Renal cortex interstitium (tissue), 15 donors: Measurements from ENCODE around the gene D2HGDH. TPM values are rescaled to one million over a fixed set of nuclear protein-coding genes. Genes with fewer than 3 reads are reported as not detected.

Source experiments
- DNase-seq, 11 donors: peaks; one replicate each; pipeline ENCODE4 v3.0.0-alpha.2; 2013; ENCODE audit warnings: low read depth in 9 of 11, low spot score in 4 of 11; ENCODE audit errors: extremely low read depth in 1 of 11
- long read RNA-seq, 16 experiments: transcript quantifications; one replicate each; lab custom pipeline, GENCODE V29; 2026
- polyA plus RNA-seq, 3 donors: library from polyadenylated mRNA; unstranded; fragments of 120-200 nt; gene quantifications; one replicate each; pipeline ENCODE4 v1.2.1, GENCODE V29; 2013; ENCODE audit not compliant: insufficient read length in 3 of 3

D2HGDH gene
- 10 to 100 TPM; 30.0 to 62.3 (median 50.4) TPM for polyA plus RNA-seq
- long read RNA-seq, donor 1, partial matches to known transcripts = 25 of 28 reads
- long read RNA-seq, donor 1, other reads (novel, unspliced or antisense) = 0 of 28 reads
- long read RNA-seq, donor 2, partial matches to known transcripts = 0 of 2 reads
- long read RNA-seq, donor 2, other reads (novel, unspliced or antisense) = 0 of 2 reads
- long read RNA-seq, donor 3, partial matches to known transcripts = 0 of 5 reads
- long read RNA-seq, donor 3, other reads (novel, unspliced or antisense) = 0 of 5 reads
- long read RNA-seq, donor 4, partial matches to known transcripts = 0 of 4 reads
- long read RNA-seq, donor 4, other reads (novel, unspliced or antisense) = 0 of 4 reads
- long read RNA-seq, donor 5 = 0 reads
- long read RNA-seq, donor 6, partial matches to known transcripts = 11 of 11 reads
- long read RNA-seq, donor 6, other reads (novel, unspliced or antisense) = 0 of 11 reads
- long read RNA-seq, donor 7, partial matches to known transcripts = 0 of 5 reads
- long read RNA-seq, donor 7, other reads (novel, unspliced or antisense) = 0 of 5 reads
- long read RNA-seq, donor 8, partial matches to known transcripts = 91 of 97 reads
- long read RNA-seq, donor 8, other reads (novel, unspliced or antisense) = 0 of 97 reads
- long read RNA-seq, donor 9, partial matches to known transcripts = 0 of 1 reads
- long read RNA-seq, donor 9, other reads (novel, unspliced or antisense) = 0 of 1 reads
- long read RNA-seq, donor 10 = 0 reads
- long read RNA-seq, donor 11, partial matches to known transcripts = 0 of 1 reads
- long read RNA-seq, donor 11, other reads (novel, unspliced or antisense) = 0 of 1 reads
- long read RNA-seq, donor 12, partial matches to known transcripts = 0 of 1 reads
- long read RNA-seq, donor 12, other reads (novel, unspliced or antisense) = 0 of 1 reads
- long read RNA-seq, donor 13, transcript D2HGDH-201 (10 exons, 2,617 nt) = major isoform, 6 of 6 reads
- long read RNA-seq, donor 13, partial matches to known transcripts = 0 of 6 reads
- long read RNA-seq, donor 13, other reads (novel, unspliced or antisense) = 0 of 6 reads
- long read RNA-seq, donor 14, partial matches to known transcripts = 0 of 2 reads
- long read RNA-seq, donor 14, other reads (novel, unspliced or antisense) = 0 of 2 reads
- long read RNA-seq, donor 15, partial matches to known transcripts = 0 of 2 reads
- long read RNA-seq, donor 15, other reads (novel, unspliced or antisense) = 0 of 2 reads
- long read RNA-seq, donor 16, partial matches to known transcripts = 14 of 18 reads
- long read RNA-seq, donor 16, other reads (novel, unspliced or antisense) = 0 of 18 reads

DNA sequence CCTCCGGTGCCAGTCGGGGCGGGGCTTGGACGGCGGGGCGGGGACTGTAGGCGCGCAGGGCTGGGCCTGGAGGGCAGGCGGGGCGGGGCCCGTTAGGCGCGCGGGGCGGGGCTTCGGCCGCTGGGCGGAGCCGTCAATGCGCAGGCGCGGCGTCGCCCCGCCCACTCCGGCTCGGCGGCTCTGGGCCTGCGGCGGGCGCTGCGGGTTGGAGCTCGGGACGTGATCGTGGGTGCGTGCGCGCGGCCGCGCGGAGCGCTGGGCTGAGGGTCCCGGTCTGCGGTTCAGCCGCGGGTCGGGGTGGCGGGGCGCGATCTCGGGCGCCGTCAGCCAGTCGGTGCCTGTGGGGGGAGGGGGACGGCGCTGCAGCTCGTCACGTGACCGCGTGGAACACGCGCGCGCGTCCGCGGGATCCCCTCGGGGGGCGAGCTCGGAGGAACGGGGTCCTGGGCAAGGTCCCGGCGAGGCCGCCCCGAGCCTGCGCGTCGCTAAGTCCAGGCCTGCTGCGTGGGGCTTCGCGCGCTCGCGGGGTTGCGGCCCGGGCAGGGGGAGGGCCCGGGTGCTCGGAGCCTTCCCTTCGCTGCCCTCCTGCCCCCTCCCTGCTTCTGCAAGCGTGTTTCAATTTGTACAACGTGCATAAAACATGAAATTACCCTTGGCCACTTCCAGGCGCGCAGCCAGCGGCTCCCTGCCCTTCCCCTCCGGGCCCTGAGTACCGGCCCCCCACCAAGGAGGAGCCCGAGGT, at the start of gene D2HGDH:
TSS of gene D2HGDH (plus strand) at position 164 of the 742 bp plus-strand sequence. CDS start 595 bp downstream, outside the sequence.
- DNase-seq = peak; percentile 50 to 84 (median 76)

DNA sequence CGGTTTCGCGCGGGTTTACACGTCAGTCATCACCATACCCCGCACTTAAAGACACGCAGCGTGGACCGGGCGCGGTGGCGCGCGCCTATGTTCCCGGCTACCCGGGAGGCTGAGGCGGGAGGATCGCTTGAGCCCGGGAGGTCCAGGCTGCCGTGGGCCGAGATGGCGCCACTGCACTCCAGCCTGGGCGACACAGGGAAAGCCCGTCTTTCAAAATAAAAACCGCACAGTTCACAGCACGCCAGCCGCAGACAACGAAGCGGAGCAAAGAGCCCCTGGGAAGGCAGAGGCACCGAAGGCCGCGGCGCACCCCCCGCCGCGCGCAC, 48.1 kb upstream of the D2HGDH start:
- DNase-seq = no peak

DNA sequence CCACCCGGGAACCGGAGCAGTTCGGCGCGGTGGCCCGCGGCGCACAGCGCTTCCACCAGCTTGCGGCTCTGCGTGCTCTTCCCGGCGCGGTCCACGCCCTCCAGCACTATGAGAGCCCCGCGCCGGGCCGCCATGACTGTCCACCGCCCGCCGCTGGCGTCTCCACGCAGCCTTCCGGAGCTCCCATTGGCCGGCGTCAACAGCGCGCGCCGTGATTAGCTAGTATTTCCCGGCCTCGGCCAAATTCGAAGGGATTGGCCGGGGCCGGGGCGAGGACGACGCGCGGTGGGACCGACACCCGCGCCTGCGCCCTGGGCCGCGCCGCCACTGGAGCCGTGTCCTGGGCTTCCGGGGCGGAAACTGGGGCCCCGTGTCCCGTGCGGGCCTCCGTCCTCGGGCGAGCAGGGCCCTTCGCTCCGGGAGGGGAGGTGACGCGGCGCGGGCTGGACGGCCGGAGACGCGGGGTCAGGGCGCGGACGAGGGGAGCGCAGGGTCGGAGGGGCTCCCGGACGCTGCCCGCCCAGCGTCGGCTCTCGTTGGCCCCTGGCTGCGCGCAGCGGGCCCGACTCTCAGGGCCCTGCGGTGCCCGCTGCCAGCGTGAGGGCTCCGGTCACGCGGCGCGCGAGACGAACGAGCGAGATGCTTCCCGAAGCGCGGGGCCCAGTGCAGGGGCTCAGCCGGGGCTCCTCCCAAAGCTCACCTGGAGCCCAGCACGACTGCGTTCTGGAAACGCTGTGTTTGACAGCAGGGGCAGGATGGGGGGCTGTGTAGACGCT, 47.6 kb upstream of the D2HGDH start, which contains the start of gene DTYMK:
TSS of gene DTYMK (minus strand) at position 166 of the 776 bp plus-strand sequence. CDS start at position 134, 32 bp downstream.
- DNase-seq = peak; percentile 74 to 96 (median 93)

DNA sequence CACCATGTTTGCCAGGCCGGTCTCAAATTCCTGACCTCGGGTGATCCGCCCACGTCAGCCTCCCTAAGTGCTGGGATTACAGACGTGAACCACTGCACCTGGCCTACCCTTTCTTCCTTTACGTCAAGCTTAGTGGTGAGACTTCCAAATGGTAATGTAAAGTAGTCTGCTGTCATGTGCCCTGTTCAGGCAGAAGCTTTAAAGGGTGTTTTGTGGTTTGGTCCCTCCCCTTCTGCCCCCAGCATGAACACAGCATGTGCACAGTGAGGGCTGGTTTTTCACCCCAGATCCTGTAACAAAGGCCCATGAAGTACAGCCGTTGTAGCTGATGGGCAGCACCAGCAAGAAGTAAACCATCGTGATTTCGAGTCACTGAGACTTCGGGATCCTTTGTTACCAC, 45.1 kb upstream of the D2HGDH start:
- DNase-seq = no peak

DNA sequence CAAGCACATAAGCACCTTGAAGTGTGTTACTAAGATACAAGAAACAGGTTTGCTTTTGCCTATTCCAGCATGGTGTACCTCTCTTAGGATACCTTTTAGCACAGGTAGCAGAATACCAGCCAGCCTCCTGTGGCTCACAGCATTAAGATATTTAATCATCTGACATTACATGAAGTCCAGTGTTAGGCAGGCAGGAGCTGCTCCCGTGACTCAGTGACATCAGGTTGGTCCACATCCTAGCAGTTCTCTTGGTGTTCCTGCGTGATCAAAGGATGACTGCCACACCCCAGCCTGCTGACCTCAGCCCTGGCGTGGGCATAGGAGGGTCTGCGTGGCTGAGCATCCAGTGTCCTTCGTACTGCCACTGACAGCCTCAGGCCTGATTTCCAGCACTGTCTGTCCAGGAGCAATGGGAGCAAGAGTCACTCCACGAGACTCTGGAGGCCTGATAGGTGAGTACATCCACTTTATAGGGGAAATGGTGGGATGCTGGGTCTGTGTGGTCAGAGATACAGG, 44.2 kb upstream of the D2HGDH start:
- DNase-seq = no peak

DNA sequence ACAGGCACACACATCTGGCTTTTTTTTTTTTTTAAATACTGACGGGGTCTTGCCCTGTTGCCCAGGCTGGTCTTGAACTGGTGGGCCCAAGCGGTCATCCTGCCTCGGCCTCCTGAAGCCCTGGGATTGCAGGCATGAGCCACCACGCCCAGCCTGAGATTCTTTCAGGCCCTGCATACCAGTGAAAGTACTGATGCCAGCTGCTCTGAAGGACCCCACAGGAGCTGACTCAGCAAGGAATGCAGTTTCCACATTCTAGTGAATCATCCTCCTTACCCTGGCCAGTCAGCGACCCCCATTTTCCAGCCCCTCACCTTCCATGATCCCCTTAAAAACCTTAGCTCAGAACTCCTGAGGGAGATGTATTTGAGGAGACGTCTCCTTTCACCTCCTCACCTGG, 42.0 kb upstream of the D2HGDH start:
- no peak for DNase-seq

DNA sequence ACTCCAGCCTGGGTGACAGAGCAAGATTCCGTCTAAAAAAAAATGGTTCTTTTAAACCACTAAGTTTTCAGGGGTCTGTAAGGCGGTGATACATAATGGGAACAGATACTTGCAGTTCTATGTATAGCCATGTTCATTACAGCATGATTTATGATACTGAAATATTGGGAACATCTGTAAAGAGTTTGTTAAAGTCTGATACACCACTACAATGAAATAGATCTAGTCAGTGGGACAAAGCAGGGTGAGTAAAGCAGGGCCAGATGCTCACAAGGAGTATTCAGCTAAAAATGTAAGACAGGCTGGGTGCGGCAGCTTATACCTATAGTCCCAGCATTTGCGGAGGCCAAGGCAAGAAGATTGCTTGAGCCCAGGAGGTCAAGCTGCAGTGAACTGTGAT, 38.8 kb upstream of the D2HGDH start:
- no peak for DNase-seq

DNA sequence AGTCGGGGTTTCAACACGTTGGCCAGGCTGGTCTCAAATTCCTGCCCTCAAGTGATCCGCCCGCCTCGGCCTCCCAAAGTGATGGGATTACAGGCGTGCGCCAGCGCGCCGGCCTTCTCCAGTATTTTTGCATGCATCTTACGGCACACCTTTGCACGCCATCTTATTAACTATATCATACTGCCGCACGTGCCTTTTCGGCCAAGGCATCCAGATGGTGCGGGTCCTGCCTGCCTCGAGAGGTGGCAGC, 33.4 kb upstream of the D2HGDH start:
- DNase-seq = peak in 1 of 11 donors; percentile 63

DNA sequence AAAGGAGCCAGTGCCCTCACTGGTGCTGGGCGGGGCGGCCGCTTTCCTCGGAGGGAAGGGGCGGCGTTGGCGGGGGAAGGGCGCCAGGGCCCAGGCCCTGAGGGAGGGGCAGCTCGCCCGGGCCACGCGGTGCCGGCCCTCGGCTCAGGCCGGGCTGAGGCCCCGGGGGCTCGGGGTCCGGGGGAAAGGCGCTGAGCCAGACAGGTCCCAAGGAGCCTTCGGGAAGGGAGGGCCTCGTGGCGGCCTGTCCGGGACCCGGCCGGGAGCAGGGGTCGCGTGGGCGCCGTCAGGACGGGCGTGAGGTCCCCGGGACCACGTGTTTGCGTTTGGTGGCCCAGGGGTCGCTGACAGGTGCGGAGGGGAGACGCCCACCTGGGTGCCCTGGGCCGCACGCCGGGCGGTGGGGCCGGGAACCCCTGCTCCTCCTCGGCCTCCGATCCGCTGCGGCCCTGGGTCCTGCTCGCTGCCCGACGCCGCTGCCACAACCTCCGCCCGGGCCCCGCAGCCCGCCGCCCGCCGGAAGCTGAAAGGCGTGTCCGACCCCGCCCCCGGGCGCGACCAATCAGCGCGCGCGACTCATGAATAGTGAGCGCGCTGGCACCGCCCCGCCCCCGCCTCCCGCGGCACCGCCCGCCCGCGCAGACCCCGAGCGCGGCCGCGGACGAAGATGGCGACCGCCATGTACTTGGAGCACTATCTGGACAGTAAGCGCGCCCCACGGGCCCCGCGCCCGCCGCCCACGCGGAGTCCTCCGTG, 32.9 kb upstream of the D2HGDH start, which contains the start of gene ING5:
TSS of gene ING5 (plus strand) at position 641 of the 756 bp plus-strand sequence. CDS start at position 668, 27 bp downstream.
- peak in 10 of 11 donors; percentile 76 to 94 (median 90) for DNase-seq

DNA sequence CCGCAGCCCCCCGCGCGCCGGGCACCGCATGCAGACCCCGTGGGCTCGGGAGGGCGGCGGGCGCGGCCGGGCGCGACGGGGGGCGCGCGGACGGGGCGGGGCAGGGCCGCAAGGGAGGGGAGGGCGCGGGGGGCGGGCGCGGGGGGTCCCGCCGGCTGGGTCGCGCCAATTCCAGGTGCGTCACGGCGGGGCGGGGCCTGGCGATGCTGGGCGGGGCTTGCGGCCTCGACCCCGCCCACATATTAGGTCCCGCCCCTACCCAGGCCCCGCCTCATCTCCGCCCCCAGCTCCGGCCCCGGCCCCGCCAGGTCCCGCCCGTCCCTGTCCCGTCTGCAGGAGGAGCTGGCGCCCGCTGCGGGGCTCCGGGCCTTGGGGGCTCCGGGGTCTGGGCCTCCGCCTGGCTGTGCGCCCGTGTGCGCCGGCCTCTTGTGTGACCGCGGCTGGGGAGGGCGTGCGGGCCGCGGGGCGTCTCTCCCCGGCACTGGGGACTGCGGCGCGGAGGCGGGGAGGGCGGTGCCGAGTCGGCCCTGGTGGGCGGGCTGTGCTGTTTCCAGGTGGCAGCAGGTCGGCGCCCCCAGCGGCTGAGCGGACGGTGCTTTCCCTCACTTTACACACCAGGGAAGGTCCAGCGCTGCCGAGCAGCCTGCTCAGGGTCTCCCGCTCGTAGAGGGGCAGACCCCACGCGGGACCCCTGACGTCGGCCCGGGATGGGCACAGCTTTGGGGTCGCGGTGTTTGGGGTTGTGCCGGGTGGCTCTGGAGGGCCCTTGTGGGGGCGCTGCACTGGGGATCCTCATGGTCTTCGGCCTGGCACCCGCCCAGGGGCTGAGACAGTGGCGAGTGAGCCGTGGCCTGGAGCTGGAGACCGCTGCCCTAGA, 32.0 kb upstream of the D2HGDH start:
- DNase-seq = peak in 10 of 11 donors; percentile 55 to 81 (median 76)

DNA sequence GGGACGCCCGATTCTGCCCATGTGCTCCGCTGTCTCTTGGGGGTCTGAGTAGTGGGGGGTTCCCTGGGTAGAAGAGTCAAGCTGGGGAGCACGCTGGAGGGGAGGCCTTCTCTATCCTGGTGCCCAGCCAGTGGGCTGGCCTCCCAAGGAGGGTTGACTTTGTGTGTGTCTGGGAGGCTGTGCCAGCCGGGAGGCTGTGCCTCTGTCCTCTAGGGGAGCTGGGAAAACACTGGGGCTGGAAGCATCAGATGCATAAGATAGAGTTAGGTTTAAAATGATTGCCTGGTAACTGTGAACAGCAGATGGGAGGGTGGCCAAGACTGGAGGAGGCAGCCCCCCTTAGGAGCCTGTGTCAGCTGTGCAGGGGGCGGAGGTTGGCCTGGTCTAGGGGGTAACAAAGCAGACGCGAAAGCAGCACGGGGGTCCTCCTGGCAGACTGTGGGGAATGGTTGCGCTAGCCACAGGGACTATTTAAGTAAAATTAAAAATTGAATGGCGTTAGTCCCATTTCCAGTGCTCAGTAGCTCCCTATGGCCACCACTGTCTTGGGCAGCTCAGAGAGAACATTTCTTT, 31.3 kb upstream of the D2HGDH start:
- DNase-seq = no peak

DNA sequence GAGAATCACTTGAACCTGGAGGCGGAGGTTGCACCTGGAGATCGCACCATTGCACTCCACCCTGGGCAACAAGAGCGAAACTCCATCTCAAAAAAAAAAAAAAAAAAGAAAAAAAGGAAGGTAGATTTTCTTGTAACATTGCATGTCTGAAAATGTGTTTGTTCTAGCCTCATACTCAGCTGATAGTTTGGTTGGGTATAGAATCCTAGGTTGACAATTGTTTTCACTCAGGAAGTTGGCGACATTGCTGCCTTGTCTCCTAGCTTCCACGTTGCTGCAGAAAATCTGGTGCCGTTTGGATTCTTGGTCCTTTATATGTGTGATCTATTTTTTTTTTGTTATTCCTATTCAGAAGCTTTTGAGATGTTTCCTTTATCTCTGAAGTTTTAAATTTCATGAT, 27.9 kb upstream of the D2HGDH start:
- no peak for DNase-seq

DNA sequence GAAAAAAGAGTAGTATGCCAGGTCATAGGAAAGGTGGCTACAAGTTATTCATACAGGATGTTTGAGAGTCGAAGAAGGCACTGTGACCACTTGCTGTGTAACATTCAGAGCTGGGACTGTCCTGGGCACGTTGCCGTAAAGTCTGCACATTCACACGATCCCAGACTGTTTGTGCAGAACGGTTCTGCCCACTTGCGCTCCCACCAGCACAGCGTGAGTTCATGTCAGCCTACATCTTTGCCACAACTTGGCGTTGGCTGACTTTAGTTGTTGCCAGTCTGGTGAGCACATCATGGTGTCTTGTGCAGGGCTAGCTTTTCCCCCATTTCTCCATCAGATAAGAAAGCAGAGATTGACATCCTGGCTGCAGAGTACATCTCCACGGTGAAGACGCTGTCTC, 25.6 kb upstream of the D2HGDH start:
- DNase-seq = no peak

DNA sequence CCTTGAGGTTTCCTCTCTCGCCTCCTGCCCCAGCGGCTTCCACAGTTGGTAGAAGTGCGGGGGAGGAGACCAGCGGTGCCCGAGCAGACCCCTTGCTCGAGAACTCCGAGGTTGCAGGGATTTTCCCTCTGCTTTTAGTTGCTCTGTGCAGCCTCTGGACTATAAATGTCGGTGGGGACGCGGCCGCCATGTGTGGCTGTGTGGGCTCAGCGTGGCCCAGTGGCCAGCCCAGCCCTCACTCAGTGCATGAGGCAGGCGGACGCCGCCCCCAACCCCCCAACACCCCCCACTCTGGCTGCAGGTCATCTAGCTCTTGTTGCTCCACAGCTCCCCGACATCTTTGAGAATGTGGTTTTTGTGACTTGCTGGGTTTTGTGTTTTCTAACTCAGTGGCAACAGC, 15.3 kb upstream of the D2HGDH start:
- no peak for DNase-seq

DNA sequence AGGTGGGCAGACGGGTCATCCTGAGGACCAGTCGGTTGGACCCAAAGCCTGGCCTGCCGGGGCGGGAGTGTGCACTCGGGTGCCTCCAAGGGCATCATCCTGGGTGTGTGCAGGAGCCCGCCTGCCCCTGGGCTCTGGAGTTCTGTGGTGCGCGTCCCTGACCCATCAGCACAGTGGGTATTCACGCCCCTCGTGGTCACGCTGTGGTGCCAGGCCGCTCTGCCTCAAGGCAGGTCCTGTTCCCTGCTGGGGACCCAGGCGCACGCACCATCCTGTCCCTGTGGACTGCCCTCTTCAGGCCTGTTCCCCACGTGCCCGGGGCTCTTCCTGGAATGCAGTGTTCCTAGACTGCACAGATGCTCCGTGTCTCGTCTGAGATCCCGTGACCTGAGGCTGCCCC, 14.3 kb upstream of the D2HGDH start:
- DNase-seq = no peak

DNA sequence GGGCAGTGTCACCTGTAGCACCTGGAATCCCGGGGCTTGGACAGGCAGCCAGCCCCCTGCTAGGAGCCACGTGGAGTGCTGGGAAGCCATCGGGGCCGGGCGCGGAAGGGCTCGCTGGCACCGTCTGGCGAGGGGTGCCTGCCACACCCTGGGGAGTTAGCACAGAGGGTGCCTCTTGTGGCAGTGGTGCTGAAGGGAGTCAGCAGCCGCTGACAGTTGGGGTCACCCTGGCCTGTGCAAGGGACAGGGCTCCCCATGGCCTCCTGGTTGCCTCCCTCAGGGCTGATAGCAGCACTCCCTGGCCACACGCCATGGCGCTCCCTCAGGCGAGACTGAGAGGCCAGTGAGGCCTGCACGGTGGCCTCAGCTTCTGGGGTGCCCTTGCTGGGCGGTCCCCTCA, 13.9 kb upstream of the D2HGDH start:
- no peak for DNase-seq
